Inferior parietal cortex (tissue), 1 donor: ENCODE data around the gene FEN1.

Experiments
- DNase-seq: peaks from one replicate; pipeline ENCODE4 v3.0.0-alpha.2; 2016; ENCODE audit errors: extremely low spot score

The FEN1 gene, protein sequence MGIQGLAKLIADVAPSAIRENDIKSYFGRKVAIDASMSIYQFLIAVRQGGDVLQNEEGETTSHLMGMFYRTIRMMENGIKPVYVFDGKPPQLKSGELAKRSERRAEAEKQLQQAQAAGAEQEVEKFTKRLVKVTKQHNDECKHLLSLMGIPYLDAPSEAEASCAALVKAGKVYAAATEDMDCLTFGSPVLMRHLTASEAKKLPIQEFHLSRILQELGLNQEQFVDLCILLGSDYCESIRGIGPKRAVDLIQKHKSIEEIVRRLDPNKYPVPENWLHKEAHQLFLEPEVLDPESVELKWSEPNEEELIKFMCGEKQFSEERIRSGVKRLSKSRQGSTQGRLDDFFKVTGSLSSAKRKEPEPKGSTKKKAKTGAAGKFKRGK

DNA sequence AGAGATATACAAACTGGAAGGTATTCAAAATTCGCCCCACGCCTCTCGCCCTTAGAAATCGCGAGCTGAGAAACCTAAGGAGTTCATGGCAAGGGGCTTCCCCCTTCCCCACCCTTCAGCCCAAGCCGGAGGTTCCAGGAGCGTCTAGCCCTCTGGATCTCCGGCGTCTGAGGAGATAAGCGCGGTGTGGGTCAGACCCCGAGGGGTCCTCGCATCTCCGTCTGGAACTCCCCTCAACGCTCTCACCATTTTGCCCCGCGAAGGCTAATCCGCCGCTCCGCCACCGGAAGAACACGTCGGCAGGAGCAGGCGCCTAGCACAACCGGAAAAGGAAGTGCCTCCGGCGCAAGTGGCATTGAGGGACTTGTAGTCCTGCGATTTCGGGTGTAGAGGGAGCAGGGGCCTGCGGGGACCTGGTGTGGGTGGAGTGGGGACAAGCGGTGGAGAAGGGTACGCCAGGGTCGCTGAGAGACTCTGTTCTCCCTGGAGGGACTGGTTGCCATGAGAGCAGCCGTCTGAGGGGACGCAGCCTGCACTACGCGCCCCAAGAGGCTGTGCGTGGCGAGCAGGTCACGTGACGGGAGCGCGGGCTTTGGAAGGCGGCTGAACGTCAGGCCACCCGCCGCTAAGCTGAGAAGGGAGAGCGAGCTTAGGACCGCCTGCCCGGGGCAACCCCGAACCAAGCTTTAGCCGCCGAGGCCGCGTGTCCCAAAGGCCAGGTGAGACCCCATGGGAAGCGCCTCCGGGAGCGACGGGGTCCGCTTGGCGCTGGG lies at the start of gene FEN1, which contains the start of gene TMEM258:
FEN1 (plus strand) TSS at position 602 of the 773 bp plus-strand sequence. CDS start 2,451 bp downstream, outside the sequence.
TMEM258 (minus strand) TSS at position 290 of the 773 bp plus-strand sequence; CDS start at position 249, 41 bp downstream.
- peak; percentile 94 for DNase-seq

DNA sequence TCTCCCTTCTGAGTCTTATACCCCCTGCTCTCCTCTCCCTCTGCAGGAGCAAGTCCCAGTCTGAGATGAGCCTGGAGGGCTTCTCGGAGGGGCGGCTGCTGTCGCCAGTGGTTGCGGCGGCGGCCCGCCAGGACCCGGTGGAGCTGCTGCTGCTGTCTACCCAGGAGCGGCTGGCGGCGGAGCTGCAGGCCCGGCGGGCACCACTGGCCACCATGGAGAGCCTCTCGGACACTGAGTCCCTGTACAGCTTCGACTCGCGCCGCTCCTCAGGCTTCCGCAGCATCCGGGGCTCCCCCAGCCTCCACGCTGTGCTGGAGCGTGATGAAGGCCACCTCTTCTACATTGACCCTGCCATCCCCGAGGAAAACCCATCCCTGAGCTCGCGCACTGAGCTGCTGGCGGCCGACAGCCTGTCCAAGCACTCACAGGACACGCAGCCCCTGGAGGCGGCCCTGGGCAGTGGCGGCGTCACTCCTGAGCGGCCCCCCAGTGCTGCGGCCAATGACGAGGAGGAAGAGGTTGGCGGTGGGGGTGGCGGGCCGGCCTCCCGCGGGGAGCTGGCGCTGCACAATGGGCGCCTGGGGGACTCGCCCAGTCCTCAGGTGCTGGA lies 49.1 kb upstream of the FEN1 start:
- no peak for DNase-seq

DNA sequence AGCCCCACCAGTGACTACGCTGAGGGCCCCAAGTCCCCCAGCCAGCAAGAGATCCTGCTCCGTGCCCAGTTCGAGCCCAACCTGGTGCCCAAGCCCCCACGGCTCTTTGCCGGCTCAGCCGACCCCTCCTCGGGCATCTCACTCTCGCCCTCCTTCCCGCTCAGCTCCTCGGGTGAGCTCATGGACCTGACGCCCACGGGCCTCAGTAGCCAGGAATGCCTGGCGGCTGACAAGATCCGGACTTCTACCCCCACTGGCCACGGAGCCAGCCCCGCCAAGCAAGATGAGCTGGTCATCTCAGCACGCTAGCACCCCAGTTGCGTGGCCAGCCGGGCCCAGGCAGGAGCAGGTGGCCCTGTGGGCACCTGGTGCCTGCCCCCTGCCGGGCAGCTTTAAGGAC lies 48.5 kb upstream of the FEN1 start:
- DNase-seq, result no peak

DNA sequence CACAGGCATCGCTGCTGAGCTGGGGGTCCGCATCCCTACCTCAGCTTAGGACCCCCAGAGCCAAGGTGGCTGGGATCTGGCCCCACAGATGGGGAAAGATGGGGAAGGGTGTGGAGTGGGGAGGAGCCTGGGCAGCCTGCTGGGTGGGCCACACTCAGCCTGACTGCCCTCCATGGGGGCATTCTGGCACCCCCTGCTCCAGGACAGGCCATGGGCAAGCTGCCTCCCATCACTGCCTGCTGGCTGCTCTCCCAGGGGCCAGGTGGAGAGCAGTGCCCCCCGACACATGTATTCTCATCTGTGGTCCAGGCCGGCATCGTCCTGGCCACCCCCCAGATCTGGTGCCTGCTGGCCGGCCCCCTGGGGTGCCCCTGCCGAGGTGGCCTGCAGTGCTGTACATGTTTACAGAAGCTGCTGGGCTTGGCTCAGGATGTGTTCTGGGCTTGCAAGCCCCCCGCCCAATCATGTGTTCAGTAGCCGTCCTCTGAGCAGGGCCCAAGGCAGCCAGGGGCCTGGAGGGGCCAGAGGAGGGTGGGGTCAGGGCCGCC lies 48.0 kb upstream of the FEN1 start:
- no peak for DNase-seq

DNA sequence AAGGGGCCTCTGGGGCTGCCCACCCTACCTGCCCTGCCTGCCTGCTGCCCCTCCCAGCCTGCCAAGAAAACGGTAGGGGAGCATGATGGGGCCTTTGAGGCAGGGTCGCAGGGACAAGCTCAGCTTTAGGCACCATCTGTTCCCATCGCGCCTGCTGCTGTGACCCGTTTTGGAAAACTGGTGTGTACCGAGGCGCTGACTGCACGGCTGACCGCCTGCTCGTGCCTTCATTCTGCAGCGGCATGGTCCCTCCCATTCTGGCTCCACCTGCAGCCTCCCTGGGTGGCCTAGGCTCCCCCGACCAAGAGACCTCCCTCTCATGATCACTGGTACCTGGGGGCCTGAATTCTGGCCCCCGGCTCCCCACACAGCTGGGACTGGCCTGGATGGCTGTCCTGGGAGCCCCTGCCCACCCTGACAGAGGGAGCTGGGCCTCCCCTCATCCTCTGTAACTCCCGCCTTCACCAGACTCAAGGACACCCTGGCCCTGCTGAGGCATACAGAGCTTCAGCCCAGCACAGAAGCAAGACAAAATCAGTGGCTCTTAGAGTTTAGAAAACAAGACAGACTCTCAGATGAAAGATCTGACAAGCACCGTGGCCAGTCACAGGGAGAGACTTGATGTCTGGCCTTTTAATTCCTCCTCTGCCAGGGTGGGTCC lies 46.8 kb upstream of the FEN1 start:
- DNase-seq, result no peak

DNA sequence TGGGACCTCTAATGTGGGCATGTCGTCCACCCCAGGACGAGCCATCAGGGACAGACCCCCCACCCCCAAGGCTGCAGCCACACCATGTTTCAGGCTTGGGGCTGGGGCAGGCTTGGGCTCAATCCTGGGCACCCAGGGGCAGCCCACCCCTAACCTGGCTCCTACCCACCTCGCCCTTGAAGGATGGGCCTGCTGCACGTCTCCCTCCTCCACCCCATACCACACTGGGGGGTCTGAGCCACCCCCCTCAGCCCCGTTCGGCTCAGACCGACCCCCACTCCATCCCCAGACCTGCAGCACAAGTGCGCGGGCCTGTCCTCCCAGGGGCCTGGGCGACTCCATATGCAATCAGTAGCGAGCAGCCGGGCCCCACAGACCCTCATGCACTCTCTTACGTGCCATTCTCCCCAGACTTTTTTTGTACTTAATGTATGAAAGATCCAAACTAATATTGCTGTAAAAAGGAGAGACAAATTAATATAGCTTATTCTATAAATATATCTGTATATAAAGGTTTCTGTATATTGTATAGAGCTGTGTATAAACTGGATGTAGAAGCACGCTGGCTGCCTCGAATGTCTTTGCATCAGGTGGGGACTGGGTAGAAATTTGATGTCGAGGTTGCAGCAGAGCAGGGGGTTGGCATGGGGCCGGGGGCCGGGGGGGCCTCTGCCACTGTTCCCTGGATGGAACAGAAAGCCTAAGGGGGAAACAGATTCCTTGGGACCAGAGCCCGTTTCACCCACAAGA lies 46.1 kb upstream of the FEN1 start:
- DNase-seq, result no peak

DNA sequence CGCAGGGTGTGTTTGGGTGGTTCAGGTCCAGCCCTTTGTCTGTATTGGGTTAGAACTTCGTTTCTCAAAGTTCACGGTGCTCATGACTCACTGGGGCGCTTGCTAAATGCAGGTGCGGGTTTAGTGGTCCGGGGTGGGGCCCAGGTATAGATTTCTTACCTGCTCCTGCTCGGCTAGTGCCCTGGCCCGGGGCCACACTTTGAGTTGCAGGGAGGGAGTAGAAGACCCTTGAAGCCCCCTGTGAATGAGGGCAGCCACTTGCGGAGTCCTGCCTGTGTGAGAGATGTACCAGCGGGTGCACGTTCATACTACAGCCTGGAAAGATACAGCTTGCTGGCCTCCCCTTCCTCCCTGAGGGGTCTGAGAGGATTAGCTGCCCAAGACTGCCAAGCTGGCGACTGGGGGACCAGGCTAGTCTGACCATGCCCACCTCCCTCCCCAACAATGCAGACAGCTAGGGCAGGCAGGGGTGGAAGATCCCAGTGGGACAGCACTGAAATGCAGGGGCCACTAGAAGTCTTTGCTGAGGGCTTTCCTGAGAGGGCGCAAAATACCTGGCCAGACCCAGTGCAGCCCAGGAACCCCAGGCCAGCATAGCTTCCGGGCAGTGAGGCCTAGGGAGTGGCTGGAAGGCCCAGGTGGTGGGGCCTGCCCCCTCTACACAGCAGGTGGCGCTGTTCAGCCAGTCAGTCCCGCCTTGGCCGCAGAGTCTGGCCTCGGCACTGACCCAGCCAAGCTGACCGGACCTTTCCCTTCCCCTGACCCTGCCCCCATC lies 45.3 kb upstream of the FEN1 start:
- DNase-seq, result peak; percentile 83

DNA sequence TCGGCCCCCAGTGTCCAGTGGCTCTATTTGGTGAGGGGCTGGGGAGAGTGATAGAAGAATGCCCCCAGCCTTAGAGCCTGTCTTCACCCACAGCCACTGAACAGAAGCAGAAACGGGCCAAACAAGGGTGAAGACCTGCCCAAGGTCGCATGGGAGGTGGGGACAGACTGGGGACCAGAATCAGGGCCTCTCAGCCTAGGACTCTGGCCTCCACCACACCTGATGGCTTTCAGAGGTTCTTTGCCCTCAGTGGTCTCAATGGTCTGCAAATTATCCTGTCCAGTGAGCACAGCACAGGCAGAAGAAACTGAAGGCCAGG lies 44.8 kb upstream of the FEN1 start:
- no peak for DNase-seq

DNA sequence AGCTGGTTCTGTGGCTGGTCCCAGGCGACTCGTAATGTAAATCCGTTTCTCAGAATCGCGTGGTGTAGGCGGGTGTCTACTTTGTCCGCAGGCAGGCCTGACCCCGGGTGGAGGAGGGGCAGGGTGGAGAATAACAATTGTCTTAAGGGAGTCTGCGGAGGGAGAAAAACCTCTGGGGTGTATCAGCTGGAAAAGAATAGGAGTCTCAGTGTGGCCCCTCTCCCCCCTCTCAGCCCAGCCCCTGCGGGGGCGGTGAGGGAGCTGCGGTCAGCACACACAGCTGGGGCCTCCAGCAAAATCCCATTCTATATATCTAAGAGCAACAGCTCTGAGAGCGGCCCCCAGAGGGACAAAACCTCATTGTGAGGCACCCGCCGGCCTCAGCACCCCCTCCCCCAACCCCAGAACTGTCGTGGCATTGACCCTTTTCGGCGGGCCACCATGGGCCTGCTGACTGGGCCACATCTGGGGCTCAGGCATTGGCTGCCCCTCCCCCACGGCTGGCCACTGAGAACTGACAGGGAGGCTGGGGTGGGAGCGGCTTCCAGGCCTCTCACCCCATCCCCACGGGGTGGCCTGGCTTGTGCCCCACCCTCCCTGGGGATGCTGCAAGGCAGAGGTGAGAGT lies 43.0 kb upstream of the FEN1 start:
- peak; percentile 81 for DNase-seq

DNA sequence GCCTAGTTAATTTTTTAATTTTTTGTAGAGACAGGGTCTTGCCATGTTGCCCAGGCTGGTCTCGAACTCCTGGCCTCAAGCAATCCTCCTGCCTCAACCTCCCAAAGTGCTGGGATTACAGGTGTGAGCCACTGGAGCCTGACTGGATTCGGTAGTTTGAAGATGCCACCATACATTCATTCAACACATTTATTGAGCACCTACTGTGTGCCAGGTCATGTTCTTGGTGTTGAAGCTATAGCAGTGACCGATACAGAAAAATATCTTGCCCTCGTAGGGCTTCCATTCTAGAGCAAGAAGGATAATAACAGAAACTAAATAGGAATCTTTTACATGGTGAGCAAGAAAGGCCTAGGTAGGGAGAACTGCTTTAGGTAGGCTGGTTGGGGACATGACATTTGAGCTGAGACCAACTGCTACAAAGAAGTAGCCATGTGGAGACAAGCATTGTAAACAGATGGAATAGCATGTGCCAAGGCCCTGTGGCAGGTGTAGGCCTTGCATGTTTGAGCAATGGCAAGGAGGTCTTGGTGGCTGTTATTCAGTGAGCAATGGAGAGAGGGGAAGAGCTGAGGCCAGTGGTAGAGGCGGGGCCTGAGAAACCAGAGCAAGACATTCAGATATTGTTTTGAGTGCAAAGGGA lies 42.0 kb upstream of the FEN1 start:
- DNase-seq, result no peak

DNA sequence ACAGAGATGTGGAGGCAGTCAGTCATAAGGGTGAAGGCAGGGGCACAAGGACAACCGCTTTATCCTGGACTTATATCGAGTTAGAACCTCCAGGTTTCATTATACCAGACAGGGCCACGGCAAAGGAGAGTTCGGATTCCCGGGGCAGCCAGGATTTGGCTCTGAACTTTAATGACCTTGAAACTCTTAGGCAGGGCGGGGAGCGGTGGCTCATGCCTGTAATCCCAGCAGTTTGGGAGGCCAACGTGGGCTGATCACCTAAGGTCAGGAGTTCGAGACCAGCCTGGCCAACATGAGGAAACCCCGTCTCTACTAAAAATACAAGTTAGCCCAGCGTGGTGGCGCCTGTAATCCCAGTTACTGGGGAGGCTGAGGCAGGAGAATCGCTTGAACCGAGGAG lies 41.3 kb upstream of the FEN1 start:
- DNase-seq, result no peak

DNA sequence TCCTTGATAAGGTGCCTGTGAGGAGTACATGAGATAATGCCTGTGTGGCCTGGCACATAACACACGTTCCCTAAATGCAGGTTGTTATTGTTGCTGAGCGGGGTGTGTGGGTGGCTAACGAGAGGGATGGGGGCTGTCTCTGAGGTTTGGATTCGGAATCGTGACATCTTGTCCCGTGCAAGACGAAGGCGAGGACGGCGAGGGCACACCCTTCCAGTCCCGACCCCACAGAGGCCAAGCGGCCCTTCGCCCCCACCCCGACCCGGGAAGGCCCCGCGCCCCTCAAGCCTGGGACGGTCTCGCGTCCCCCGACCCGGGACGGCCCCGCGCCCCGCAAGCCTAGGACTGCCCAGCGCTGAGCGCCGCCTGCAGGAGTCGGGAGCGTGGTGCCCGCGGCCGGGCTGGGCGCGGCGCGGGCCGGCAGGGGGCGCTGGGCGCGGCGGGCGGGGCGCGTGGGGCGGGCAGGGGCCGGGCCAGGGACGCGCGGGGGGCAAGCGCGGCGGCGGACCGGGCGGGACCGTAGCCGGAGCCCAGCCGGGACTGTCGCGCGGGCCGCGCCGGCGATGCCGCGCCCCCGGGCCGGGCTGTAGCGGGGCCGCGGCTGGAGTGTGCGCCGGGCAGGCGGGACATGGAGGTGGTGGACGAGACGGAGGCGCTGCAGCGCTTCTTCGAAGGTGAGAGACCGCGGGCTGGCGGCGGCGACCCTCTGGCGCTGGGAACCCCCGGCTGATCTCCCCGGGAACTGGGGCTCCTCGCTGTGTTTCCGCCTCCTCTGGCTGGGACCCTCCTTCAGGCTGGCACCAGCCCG lies 40.4 kb upstream of the FEN1 start, which contains the start of gene MYRF:
MYRF (plus strand) TSS at position 520 of the 808 bp plus-strand sequence; CDS start at position 629, 109 bp downstream.
- no peak for DNase-seq

DNA sequence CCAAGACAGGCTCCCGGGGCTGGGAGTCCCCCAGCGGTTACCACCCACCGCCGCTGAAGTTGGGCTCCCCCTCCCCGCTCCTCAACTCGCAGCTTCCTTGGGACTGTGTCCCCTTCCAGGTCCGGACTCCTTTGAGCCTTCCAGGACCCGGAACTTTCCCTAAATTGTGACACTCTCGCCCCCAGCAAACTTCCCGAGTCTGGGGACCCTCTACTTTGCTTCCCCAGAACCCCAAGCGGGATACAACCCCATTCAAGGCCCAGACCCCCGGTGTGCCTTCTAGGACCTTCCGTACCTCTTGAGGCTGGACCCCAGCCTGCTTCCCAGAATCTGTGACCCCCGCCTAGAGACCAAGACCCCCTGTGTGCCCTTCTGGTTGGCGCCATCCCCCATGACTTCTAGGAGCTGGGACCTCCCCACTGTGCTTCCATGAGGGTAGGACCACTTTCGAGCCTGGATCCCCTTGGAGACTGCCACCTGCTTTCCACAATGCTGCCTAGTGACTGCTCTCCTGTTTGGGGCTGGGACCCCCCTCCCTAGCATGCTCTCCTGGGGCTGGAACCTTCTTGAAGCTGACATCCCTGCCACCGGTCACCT lies 39.7 kb upstream of the FEN1 start:
- DNase-seq, result no peak

DNA sequence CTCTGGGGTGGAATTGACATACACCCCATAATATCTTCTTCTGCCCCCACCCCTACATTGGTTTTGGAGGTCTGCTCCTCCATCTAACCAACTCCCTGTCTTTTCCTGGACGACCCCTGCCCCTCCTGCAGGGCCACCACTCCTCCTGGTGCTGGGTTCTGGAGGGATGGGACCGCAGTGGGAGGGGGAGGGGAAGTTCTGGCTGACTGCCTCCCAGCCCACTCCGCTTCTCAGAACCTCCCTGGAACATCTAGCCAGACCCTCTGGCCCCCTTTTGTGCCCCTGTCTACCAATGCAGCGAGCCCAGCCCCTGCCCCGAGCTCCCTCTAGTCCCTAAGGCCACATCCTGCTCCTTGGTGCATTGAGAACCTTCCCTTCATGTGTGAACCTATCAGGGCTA lies 39.0 kb upstream of the FEN1 start:
- no peak for DNase-seq

DNA sequence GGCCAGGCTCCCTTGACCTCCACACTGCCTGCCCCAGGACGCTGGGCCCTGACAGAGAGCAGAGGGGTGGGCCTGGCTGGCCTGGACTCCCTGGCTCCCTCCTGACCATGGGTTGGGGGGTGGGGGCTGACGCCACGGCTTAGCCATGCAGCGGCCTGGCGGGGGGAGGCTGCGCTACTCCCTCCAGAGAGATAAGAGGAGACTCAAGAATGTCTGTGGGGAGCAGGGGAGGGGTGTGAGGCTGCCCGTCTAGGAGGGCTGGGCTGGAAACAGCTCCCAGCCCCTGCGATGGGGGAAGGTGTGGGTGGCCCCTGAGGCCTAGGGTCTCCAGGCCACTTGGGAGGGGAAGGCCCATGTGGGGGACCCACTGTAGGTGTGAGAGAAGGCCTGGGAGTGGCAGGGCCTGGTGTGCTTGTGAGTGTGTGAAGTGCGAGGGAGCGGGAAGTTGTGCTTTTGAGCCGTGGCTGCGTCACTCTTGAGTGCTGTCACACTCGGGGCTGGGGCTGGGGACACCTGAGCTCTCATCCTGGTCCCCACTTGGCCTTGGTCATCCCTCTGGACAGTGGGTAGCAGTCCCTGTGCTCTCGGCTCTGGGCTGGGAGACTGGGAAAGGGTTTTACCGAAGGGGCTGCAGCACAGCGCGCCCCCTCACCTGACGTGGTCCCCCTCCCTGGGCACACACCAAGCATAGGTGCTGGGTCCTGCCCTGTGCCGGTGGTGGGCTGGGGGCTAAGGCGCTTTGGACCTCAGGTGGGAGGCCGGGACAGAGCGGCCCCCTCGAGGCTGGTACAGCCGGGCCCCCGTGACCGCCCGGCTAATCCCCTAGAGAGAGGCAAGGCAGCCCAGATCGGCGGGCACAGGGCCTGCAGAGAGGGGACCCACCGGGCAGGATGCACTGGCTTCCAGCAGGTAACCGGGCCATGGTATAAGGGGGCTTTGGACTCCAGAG lies 37.9 kb upstream of the FEN1 start:
- no peak for DNase-seq

DNA sequence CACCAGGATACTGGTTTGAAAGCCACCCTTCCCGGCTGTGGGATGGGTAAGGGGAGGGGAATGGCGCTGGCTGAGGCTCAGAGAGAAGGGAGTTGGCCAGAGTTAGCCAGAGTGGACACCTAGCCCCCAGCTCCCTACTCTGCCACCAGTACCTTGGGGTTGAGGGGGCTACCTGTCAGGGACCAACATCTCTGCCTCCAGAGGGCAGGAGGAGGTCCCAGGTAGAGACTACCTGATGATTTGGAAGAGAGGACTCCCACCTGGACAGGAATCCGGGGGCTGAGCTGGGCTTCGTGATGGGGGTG lies 36.6 kb upstream of the FEN1 start:
- DNase-seq, result no peak
